ENCODE measurements around the gene DLGAP1. TPM values are rescaled to one million over a fixed set of nuclear protein-coding genes. Genes with fewer than 3 reads are reported as not detected.

DLGAP1 gene
- total and polyA plus RNA-seq, 2 experiments from 2014 or later, result 17.0 to 48.5 TPM

- no peaks in the 10 kb centered on the region for H3K9me2 ChIP-seq (ENCODE audit: insufficient read depth)
- ATAC-seq, result no peak
Measured at GRCh38 chr18:4077204-4077603, 377.9 kb downstream of the DLGAP1 start.

More at GRCh38 chr18:4077204-4077603, 377.9 kb downstream of the DLGAP1 start:
- H3K4me2 ChIP-seq, result no peak overlapping the region
- no peak overlapping the region for H3K4me3 Mint-ChIP-seq
- H3K4me1 Mint-ChIP-seq, result peaks cover 35% of the 10 kb centered on the region
- H3K27ac Mint-ChIP-seq, result peak overlapping the region; percentile 42; the same call in 1 of the 2 replicates
- H3K4me1 ChIP-seq (ENCODE audit: insufficient read depth), result peaks cover 7% of the 10 kb centered on the region
- no peak overlapping the region for H3K27ac ChIP-seq (ENCODE audit: low read depth)
- DNase-seq (ENCODE audit: low spot score), result no peak
- H4K20me1 ChIP-seq (replicated peaks; ENCODE audit: insufficient read depth), result no peaks in the 10 kb centered on the region
- no peak overlapping the region for H3K4me3 ChIP-seq
- no peaks in the 10 kb centered on the region for H3K27me3 ChIP-seq (ENCODE audit: insufficient read depth)
- no peaks in the 10 kb centered on the region for H3K36me3 ChIP-seq (ENCODE audit: insufficient read depth)
- no peak overlapping the region for H2AFZ ChIP-seq
- H3K79me2 ChIP-seq (replicated peaks; ENCODE audit: insufficient read depth), result no peaks in the 10 kb centered on the region
- H3K9me3 Mint-ChIP-seq, result peaks cover 4% of the 10 kb centered on the region; the same call in 1 of the 3 replicates
- peaks cover 8% of the 10 kb centered on the region; the same call in 2 of the 3 replicates for H3K36me3 Mint-ChIP-seq (ENCODE audit: low read depth)
- no peak for TF ChIP-seq NANOG (IDR thresholded peaks at IDR 0.05; ENCODE audit: borderline replicate concordance)
- no peak for TF ChIP-seq ZNF331 (CRISPR knock-in tag; IDR thresholded peaks at IDR 0.05; ENCODE audit: low read depth)
- no peak for TF ChIP-seq POLR2AphosphoS5 (IDR thresholded peaks at IDR 0.05; ENCODE audit: low read depth)
- TF ChIP-seq ZNF462 (CRISPR knock-in tag; IDR thresholded peaks at IDR 0.05), result no peak
- TF ChIP-seq CREB1 (CRISPR knock-in tag; IDR thresholded peaks at IDR 0.05; ENCODE audit: low read depth), result no peak
- TF ChIP-seq CTCF (conservative IDR thresholded peaks at IDR 0.05; ENCODE audit: low read depth in 2 of 2), result no peak
- TF ChIP-seq ETS1 (IDR thresholded peaks at IDR 0.05), result no peak
- TF ChIP-seq EZH2 (IDR thresholded peaks at IDR 0.05; ENCODE audit: low read depth, unreplicated experiment), result no peak
- no peak for TF ChIP-seq REST (IDR thresholded peaks at IDR 0.05; ENCODE audit: unreplicated experiment)
- TF ChIP-seq STAT1 (IDR thresholded peaks at IDR 0.05; ENCODE audit: unreplicated experiment), result no peak
- no peak for TF ChIP-seq EZH2phosphoT487 (IDR thresholded peaks at IDR 0.05; ENCODE audit: unreplicated experiment)
- no peaks in the 10 kb centered on the region for H3F3A ChIP-seq (replicated peaks; ENCODE audit: low read depth)
- no peaks in the 10 kb centered on the region for H3K27me3 Mint-ChIP-seq (ENCODE audit: insufficient read depth, low read depth, poor library complexity)

All from GM23338 (cell line).